ENCODE data around the gene APOBEC3H.

Gene APOBEC3H

GRCh38 chr22:39091126-39092081, 5.6 kb upstream of the APOBEC3H start:
- Histone ChIP-seq H3K27me3 (ENCODE audit: control insufficient read depth in 1 of 2, insufficient read depth in 2 of 2, low read length in 2 of 2) (no peaks in the 10 kb centered on the region), H3K27ac (ENCODE audit: low read depth, low read length) (no peak overlapping the region), H3K9ac (ENCODE audit: low read depth in 1 of 2, low read length in 2 of 2) (no peak overlapping the region), H3K9me3 (ENCODE audit: control insufficient read depth in 1 of 2, low read length in 2 of 2) (no peaks in the 10 kb centered on the region), H3K36me3 (ENCODE audit: control insufficient read depth in 1 of 2, insufficient read depth in 2 of 2, low read length in 2 of 2) (no peaks in the 10 kb centered on the region), H3K4me3 (ENCODE audit: low read depth in 1 of 2, low read length in 2 of 2) (no peak overlapping the region), H3K4me1 (ENCODE audit: control insufficient read depth in 1 of 2, insufficient read depth in 2 of 2, low read length in 2 of 2) (peaks cover 0 to 7% of the 10 kb centered on the region in 2 donors)

GRCh38 chr22:39092111-39092862, 4.8 kb upstream of the APOBEC3H start:
- no peak overlapping the region for H3K27ac ChIP-seq (ENCODE audit: low read depth, low read length)
- H3K36me3 ChIP-seq (ENCODE audit: control insufficient read depth in 1 of 2, insufficient read depth in 2 of 2, low read length in 2 of 2), result no peaks in the 10 kb centered on the region
- peaks cover 0 to 9% of the 10 kb centered on the region in 2 donors for H3K4me1 ChIP-seq (ENCODE audit: control insufficient read depth in 1 of 2, insufficient read depth in 2 of 2, low read length in 2 of 2)
- no peak overlapping the region for H3K9ac ChIP-seq (ENCODE audit: low read depth in 1 of 2, low read length in 2 of 2)
- H3K4me3 ChIP-seq (ENCODE audit: low read depth in 1 of 2, low read length in 2 of 2), result no peak overlapping the region
- no peaks in the 10 kb centered on the region for H3K9me3 ChIP-seq (ENCODE audit: control insufficient read depth in 1 of 2, low read length in 2 of 2)
- no peaks in the 10 kb centered on the region for H3K27me3 ChIP-seq (ENCODE audit: control insufficient read depth in 1 of 2, insufficient read depth in 2 of 2, low read length in 2 of 2)

- Histone ChIP-seq H3K4me1 (ENCODE audit: control insufficient read depth in 1 of 2, insufficient read depth in 2 of 2, low read length in 2 of 2) (peaks cover 0 to 17% of the 10 kb centered on the region in 2 donors), H3K36me3 (ENCODE audit: control insufficient read depth in 1 of 2, insufficient read depth in 2 of 2, low read length in 2 of 2) (no peaks in the 10 kb centered on the region), H3K27me3 (ENCODE audit: control insufficient read depth in 1 of 2, insufficient read depth in 2 of 2, low read length in 2 of 2) (no peaks in the 10 kb centered on the region), H3K27ac (ENCODE audit: low read depth, low read length) (no peak overlapping the region), H3K9me3 (ENCODE audit: control insufficient read depth in 1 of 2, low read length in 2 of 2) (no peaks in the 10 kb centered on the region), H3K4me3 (ENCODE audit: low read depth in 1 of 2, low read length in 2 of 2) (no peak overlapping the region), H3K9ac (ENCODE audit: low read depth in 1 of 2, low read length in 2 of 2) (no peak overlapping the region)
These were observed 2.2 kb upstream of the APOBEC3H start for GRCh38 chr22:39094717-39095389.

GRCh38 chr22:39095971-39096370, 1.1 kb upstream of the APOBEC3H start:
- Histone ChIP-seq H3K27ac (ENCODE audit: low read depth, low read length) (no peak overlapping the region), H3K4me3 (ENCODE audit: low read depth in 1 of 2, low read length in 2 of 2) (no peak overlapping the region), H3K36me3 (ENCODE audit: control insufficient read depth in 1 of 2, insufficient read depth in 2 of 2, low read length in 2 of 2) (no peaks in the 10 kb centered on the region)

GRCh38 chr22:39098026-39098425, 982 bp downstream of the APOBEC3H start:
- no peaks in the 10 kb centered on the region for H3K36me3 ChIP-seq (ENCODE audit: control insufficient read depth in 1 of 2, insufficient read depth in 2 of 2, low read length in 2 of 2)
- no peak overlapping the region for H3K27ac ChIP-seq (ENCODE audit: low read depth, low read length)
- no peaks in the 10 kb centered on the region for H3K9me3 ChIP-seq (ENCODE audit: control insufficient read depth in 1 of 2, low read length in 2 of 2)
- H3K27me3 ChIP-seq (ENCODE audit: control insufficient read depth in 1 of 2, insufficient read depth in 2 of 2, low read length in 2 of 2), result no peaks in the 10 kb centered on the region
- H3K4me1 ChIP-seq (ENCODE audit: control insufficient read depth in 1 of 2, insufficient read depth in 2 of 2, low read length in 2 of 2), result peaks cover 0 to 10% of the 10 kb centered on the region in 2 donors
- H3K9ac ChIP-seq (ENCODE audit: low read depth in 1 of 2, low read length in 2 of 2), result no peak overlapping the region
- H3K4me3 ChIP-seq (ENCODE audit: low read depth in 1 of 2, low read length in 2 of 2), result no peak overlapping the region

More at GRCh38 chr22:39095971-39096370, 1.1 kb upstream of the APOBEC3H start:
- no peak overlapping the region for H3K9ac ChIP-seq (ENCODE audit: low read depth in 1 of 2, low read length in 2 of 2)
- H3K27me3 ChIP-seq (ENCODE audit: control insufficient read depth in 1 of 2, insufficient read depth in 2 of 2, low read length in 2 of 2), result no peaks in the 10 kb centered on the region
- no peaks in the 10 kb centered on the region for H3K9me3 ChIP-seq (ENCODE audit: control insufficient read depth in 1 of 2, low read length in 2 of 2)
- peaks cover 0 to 10% of the 10 kb centered on the region in 2 donors for H3K4me1 ChIP-seq (ENCODE audit: control insufficient read depth in 1 of 2, insufficient read depth in 2 of 2, low read length in 2 of 2)

- no peak overlapping the region for H3K9ac ChIP-seq (ENCODE audit: low read depth in 1 of 2, low read length in 2 of 2)
- H3K4me1 ChIP-seq (ENCODE audit: control insufficient read depth in 1 of 2, insufficient read depth in 2 of 2, low read length in 2 of 2), result peaks cover 0 to 10% of the 10 kb centered on the region in 2 donors
- H3K27me3 ChIP-seq (ENCODE audit: control insufficient read depth in 1 of 2, insufficient read depth in 2 of 2, low read length in 2 of 2), result no peaks in the 10 kb centered on the region
- no peaks in the 10 kb centered on the region for H3K9me3 ChIP-seq (ENCODE audit: control insufficient read depth in 1 of 2, low read length in 2 of 2)
- no peaks in the 10 kb centered on the region for H3K36me3 ChIP-seq (ENCODE audit: control insufficient read depth in 1 of 2, insufficient read depth in 2 of 2, low read length in 2 of 2)
- no peak overlapping the region for H3K27ac ChIP-seq (ENCODE audit: low read depth, low read length)
- no peak overlapping the region for H3K4me3 ChIP-seq (ENCODE audit: low read depth in 1 of 2, low read length in 2 of 2)
These were observed 1.5 kb downstream of the APOBEC3H start for GRCh38 chr22:39098576-39098975.

GRCh38 chr22:39101226-39101625, 4.2 kb downstream of the APOBEC3H start:
- no peak overlapping the region for H3K27ac ChIP-seq (ENCODE audit: low read depth, low read length)
- H3K36me3 ChIP-seq (ENCODE audit: control insufficient read depth in 1 of 2, insufficient read depth in 2 of 2, low read length in 2 of 2), result no peaks in the 10 kb centered on the region
- no peak overlapping the region for H3K9ac ChIP-seq (ENCODE audit: low read depth in 1 of 2, low read length in 2 of 2)
- peaks cover 0 to 10% of the 10 kb centered on the region in 2 donors for H3K4me1 ChIP-seq (ENCODE audit: control insufficient read depth in 1 of 2, insufficient read depth in 2 of 2, low read length in 2 of 2)
- no peaks in the 10 kb centered on the region for H3K9me3 ChIP-seq (ENCODE audit: control insufficient read depth in 1 of 2, low read length in 2 of 2)
- no peak overlapping the region for H3K4me3 ChIP-seq (ENCODE audit: low read depth in 1 of 2, low read length in 2 of 2)
- H3K27me3 ChIP-seq (ENCODE audit: control insufficient read depth in 1 of 2, insufficient read depth in 2 of 2, low read length in 2 of 2), result no peaks in the 10 kb centered on the region

- Histone ChIP-seq H3K9me3 (ENCODE audit: control insufficient read depth in 1 of 2, low read length in 2 of 2) (no peaks in the 10 kb centered on the region), H3K9ac (ENCODE audit: low read depth in 1 of 2, low read length in 2 of 2) (no peak overlapping the region), H3K4me1 (ENCODE audit: control insufficient read depth in 1 of 2, insufficient read depth in 2 of 2, low read length in 2 of 2) (peaks cover 0 to 5% of the 10 kb centered on the region in 2 donors), H3K27ac (ENCODE audit: low read depth, low read length) (no peak overlapping the region), H3K27me3 (ENCODE audit: control insufficient read depth in 1 of 2, insufficient read depth in 2 of 2, low read length in 2 of 2) (no peaks in the 10 kb centered on the region), H3K4me3 (ENCODE audit: low read depth in 1 of 2, low read length in 2 of 2) (no peak overlapping the region), H3K36me3 (ENCODE audit: control insufficient read depth in 1 of 2, insufficient read depth in 2 of 2, low read length in 2 of 2) (no peaks in the 10 kb centered on the region)
These were observed 6.4 kb downstream of the APOBEC3H start for GRCh38 chr22:39103431-39103830.

GRCh38 chr22:39106326-39106725, 9.3 kb downstream of the APOBEC3H start:
- Histone ChIP-seq H3K36me3 (ENCODE audit: control insufficient read depth in 1 of 2, insufficient read depth in 2 of 2, low read length in 2 of 2) (no peaks in the 10 kb centered on the region), H3K4me1 (ENCODE audit: control insufficient read depth in 1 of 2, insufficient read depth in 2 of 2, low read length in 2 of 2) (no peaks in the 10 kb centered on the region), H3K4me3 (ENCODE audit: low read depth in 1 of 2, low read length in 2 of 2) (no peak overlapping the region), H3K9ac (ENCODE audit: low read depth in 1 of 2, low read length in 2 of 2) (no peak overlapping the region), H3K27ac (ENCODE audit: low read depth, low read length) (no peak overlapping the region), H3K9me3 (ENCODE audit: control insufficient read depth in 1 of 2, low read length in 2 of 2) (no peaks in the 10 kb centered on the region), H3K27me3 (ENCODE audit: control insufficient read depth in 1 of 2, insufficient read depth in 2 of 2, low read length in 2 of 2) (no peaks in the 10 kb centered on the region)

GRCh38 chr22:39108487-39108886, 11.4 kb downstream of the APOBEC3H start:
- no peak overlapping the region for H3K27ac ChIP-seq (ENCODE audit: low read depth, low read length)

More at GRCh38 chr22:39108487-39108886, 11.4 kb downstream of the APOBEC3H start:
- Histone ChIP-seq H3K9ac (ENCODE audit: low read depth in 1 of 2, low read length in 2 of 2) (no peak overlapping the region), H3K36me3 (ENCODE audit: control insufficient read depth in 1 of 2, insufficient read depth in 2 of 2, low read length in 2 of 2) (no peaks in the 10 kb centered on the region), H3K4me3 (ENCODE audit: low read depth in 1 of 2, low read length in 2 of 2) (no peak overlapping the region), H3K27me3 (ENCODE audit: control insufficient read depth in 1 of 2, insufficient read depth in 2 of 2, low read length in 2 of 2) (no peaks in the 10 kb centered on the region), H3K4me1 (ENCODE audit: control insufficient read depth in 1 of 2, insufficient read depth in 2 of 2, low read length in 2 of 2) (no peaks in the 10 kb centered on the region), H3K9me3 (ENCODE audit: control insufficient read depth in 1 of 2, low read length in 2 of 2) (no peaks in the 10 kb centered on the region)

All from duodenal mucosa (tissue), 2 donors.